Non-pigmented ciliary epithelial cell (primary cell): Measurements from ENCODE around the gene SLITRK3.
A peak's percentile ranks its signal among the peaks of the same experiment; 100 is the strongest.

Source experiments
- DNase-seq: peaks from one replicate; pipeline ENCODE4 v3.0.0-alpha.2; 2010; ENCODE audit warnings: low read depth

Gene SLITRK3

GRCh38 chr3:165195640-165196576, at the start of gene SLITRK3:
Gene SLITRK3, minus strand, starts transcription at chr3:165196384. Its CDS starts 5,554 bp downstream, at chr3:165190830.
- DNase-seq = no peak

GRCh38 chr3:165243597-165243996, 47.4 kb upstream of the SLITRK3 start:
- no peak for DNase-seq

GRCh38 chr3:165233501-165234195, 37.5 kb upstream of the SLITRK3 start:
- peak; percentile 38 for DNase-seq

GRCh38 chr3:165225604-165226003, 29.4 kb upstream of the SLITRK3 start:
- no peak for DNase-seq

GRCh38 chr3:165217739-165218138, 21.6 kb upstream of the SLITRK3 start:
- no peak for DNase-seq

GRCh38 chr3:165212580-165212979, 16.4 kb upstream of the SLITRK3 start:
- DNase-seq = no peak

GRCh38 chr3:165211721-165212120, 15.5 kb upstream of the SLITRK3 start:
- DNase-seq = no peak

- no peak for DNase-seq
Observed at GRCh38 chr3:165210727-165211126, 14.5 kb upstream of the SLITRK3 start.

- no peak for DNase-seq
Observed at GRCh38 chr3:165210132-165210531, 13.9 kb upstream of the SLITRK3 start.

GRCh38 chr3:165206454-165207266, 10.5 kb upstream of the SLITRK3 start:
- DNase-seq = peak; percentile 51

GRCh38 chr3:165204445-165204844, 8.3 kb upstream of the SLITRK3 start:
- no peak for DNase-seq

- no peak for DNase-seq
Observed at GRCh38 chr3:165202995-165203394, 6.8 kb upstream of the SLITRK3 start.

- no peak for DNase-seq
Observed at GRCh38 chr3:165201964-165202363, 5.8 kb upstream of the SLITRK3 start.

- DNase-seq = no peak
Observed at GRCh38 chr3:165197481-165197800, 1.3 kb upstream of the SLITRK3 start.

GRCh38 chr3:165196577-165197480, 645 bp upstream of the SLITRK3 start:
- DNase-seq = no peak

- DNase-seq = no peak
Observed at GRCh38 chr3:165195241-165195639, 944 bp downstream of the SLITRK3 start.

GRCh38 chr3:165194511-165195240, 1.5 kb downstream of the SLITRK3 start:
- no peak for DNase-seq

GRCh38 chr3:165193366-165194254, 2.6 kb downstream of the SLITRK3 start:
- DNase-seq = no peak

- no peak for DNase-seq
Observed at GRCh38 chr3:165192610-165193192, 3.5 kb downstream of the SLITRK3 start.
